Measurements from ENCODE around the gene HAL.

DNA sequence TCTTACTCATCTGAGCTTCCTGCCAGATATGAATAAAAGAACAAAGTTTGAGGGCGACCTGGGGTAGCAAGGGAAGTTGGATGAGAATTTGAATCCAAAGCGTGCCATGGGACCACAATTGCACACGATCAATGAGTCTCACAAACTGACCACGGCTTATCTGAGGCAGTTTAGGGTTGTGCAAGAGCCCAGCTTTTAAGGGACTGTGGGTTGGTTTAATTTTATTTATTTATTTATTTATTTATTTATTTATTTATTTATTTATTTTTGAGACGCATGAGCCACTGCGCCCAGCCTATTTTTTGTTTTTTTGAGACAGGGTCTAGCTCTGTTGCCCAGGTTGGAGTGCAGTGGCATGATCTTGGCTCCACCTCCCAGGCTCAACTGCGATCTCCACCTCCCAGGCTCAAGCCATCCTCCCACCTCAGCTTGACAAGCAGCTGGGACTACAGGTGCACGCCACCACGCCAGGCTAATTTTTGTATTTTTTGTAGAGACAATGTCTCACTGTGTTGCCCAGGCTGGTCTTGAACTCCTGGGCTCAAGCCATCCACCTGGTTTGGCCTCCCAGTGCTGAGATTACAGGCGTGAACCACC lies 51.9 kb downstream of the HAL start:
- TF ChIP-seq POLR2A (IDR thresholded peaks at IDR 0.05; ENCODE audit: low read depth, low read length), result no peak
- no peak for TF ChIP-seq POLR2AphosphoS5 (IDR thresholded peaks at IDR 0.05; ENCODE audit: low read depth, low read length)
